Hepatocyte (in vitro differentiated cells): ENCODE results near the gene FHOD3. TPM values are rescaled to one million over a fixed set of nuclear protein-coding genes. Genes with fewer than 3 reads are reported as not detected.

ENCODE experiments used
- DNase-seq: peaks from one replicate; pipeline ENCODE4 v3.0.0-alpha.2; 2016; ENCODE audit warnings: low spot score
- H2AFZ ChIP-seq: fragments of 200-600 bp; sonication (generic); 2 replicates; pipeline ENCODE4 v1.6.0; 2016; ENCODE audit warnings: antibody characterized with exemption, mild to moderate bottlenecking
- H3K27ac ChIP-seq: fragments of 200-600 bp; sonication (generic); 2 replicates; pipeline ENCODE4 v1.5.1; 2016; ENCODE audit warnings: mild to moderate bottlenecking
- H3K27me3 ChIP-seq: fragments of 200-600 bp; sonication (generic); 2 replicates; pipeline ENCODE4 v1.6.1; 2016
- H3K36me3 ChIP-seq: fragments of 200-600 bp; sonication (generic); replicated peaks from 2 replicates; pipeline ENCODE4 v1.5.1; 2016; ENCODE audit warnings: low read depth; ENCODE audit not compliant: insufficient read depth
- H3K4me1 ChIP-seq: fragments of 200-600 bp; sonication (generic); 2 replicates; pipeline ENCODE4 v1.5.1; 2016; ENCODE audit warnings: mild to moderate bottlenecking, moderate library complexity; ENCODE audit not compliant: insufficient read depth
- H3K4me2 ChIP-seq: fragments of 200-600 bp; sonication (generic); 2 replicates; pipeline ENCODE4 v1.6.0; 2016
- H3K4me3 ChIP-seq: fragments of 200-600 bp; sonication (generic); 2 replicates; pipeline ENCODE4 v1.5.1; 2016; ENCODE audit warnings: mild to moderate bottlenecking
- H3K79me2 ChIP-seq: fragments of 200-600 bp; sonication (generic); 2 replicates; pipeline ENCODE4 v1.6.0; 2017; ENCODE audit warnings: mild to moderate bottlenecking
- H3K9me2 ChIP-seq: fragments of 200-600 bp; sonication (generic); replicated peaks from 2 replicates; pipeline ENCODE4 v1.6.0; 2017; ENCODE audit warnings: mild to moderate bottlenecking; ENCODE audit not compliant: insufficient read depth
- H3K9me3 ChIP-seq: fragments of 200-600 bp; sonication (generic); 2 replicates; pipeline ENCODE4 v1.5.1; 2016; ENCODE audit warnings: low read depth, mild to moderate bottlenecking
- H4K20me1 ChIP-seq: fragments of 200-600 bp; sonication (generic); 2 replicates; pipeline ENCODE4 v1.6.0; 2016; ENCODE audit warnings: mild to moderate bottlenecking; ENCODE audit not compliant: insufficient read depth, poor library complexity, severe bottlenecking
- EZH2 ChIP-seq: fragments of 200-600 bp; sonication (generic); IDR thresholded peaks from 2 replicates; pipeline ENCODE4 v1.6.1; 2016; ENCODE audit warnings: antibody characterized with exemption, mild to moderate bottlenecking, borderline replicate concordance
- EZH2phosphoT487 ChIP-seq: fragments of 200-600 bp; sonication (generic); IDR thresholded peaks from one replicate; pipeline ENCODE4 v1.6.1; 2018; ENCODE audit warnings: antibody characterized with exemption, mild to moderate bottlenecking, low read depth, moderate library complexity; ENCODE audit not compliant: unreplicated experiment, severe bottlenecking
- WGBS: methylation state at CpG from one replicate; pipeline ENCODE4 v1.1.6; 2016; ENCODE audit warnings: low lambda C conversion rate; ENCODE audit errors: missing lambda C conversion rate; 5-methylcytosine and 5-hydroxymethylcytosine counted together
- polyA plus RNA-seq: library from polyadenylated mRNA; unstranded; fragments of >200 nt; fragmentation: Nextera tagmentation; extraction: Ambion mirVana; gene quantifications from 2 replicates; pipeline ENCODE4 v1.2.1, GENCODE V29; 2016
- total RNA-seq: library from RNA; depleted of rRNA; stranded (reverse); fragments of >200 nt; gene quantifications from 2 replicates; pipeline ENCODE4 v1.2.3, GENCODE V29; 2014
- TF ChIP-seq, protein P1 (sequence below): fragments of 200-600 bp; sonication (generic); IDR thresholded peaks from 2 replicates; pipeline ENCODE4 v1.5.1; 2016; ENCODE audit warnings: antibody characterized with exemption, mild to moderate bottlenecking; ENCODE audit not compliant: poor library complexity

FHOD3 gene
- total and polyA plus RNA-seq, 2 experiments from 2014 or later = 1.7 to 2.7 TPM

- TF ChIP-seq EZH2 = no peak
- Histone ChIP-seq H3K4me2 (no peak overlapping the region), H3K4me1 (peaks cover 3% of the 10 kb centered on the region), H3K79me2 (no peaks in the 10 kb centered on the region), H3K36me3 (no peaks in the 10 kb centered on the region), H3K9me2 (no peaks in the 10 kb centered on the region), H3K27me3 (peaks cover 42% of the 10 kb centered on the region), H2AFZ (no peak overlapping the region), H3K27ac (no peak overlapping the region), H4K20me1 (no peaks in the 10 kb centered on the region), H3K4me3 (no peak overlapping the region), H3K9me3 (no peaks in the 10 kb centered on the region)
- DNase-seq = no peak
- 100% methylated on average over 1 of the region's 1 CpG for WGBS
Measured at GRCh38 chr18:36295214-36295613, 2.3 kb upstream of the FHOD3 start.

DNA sequence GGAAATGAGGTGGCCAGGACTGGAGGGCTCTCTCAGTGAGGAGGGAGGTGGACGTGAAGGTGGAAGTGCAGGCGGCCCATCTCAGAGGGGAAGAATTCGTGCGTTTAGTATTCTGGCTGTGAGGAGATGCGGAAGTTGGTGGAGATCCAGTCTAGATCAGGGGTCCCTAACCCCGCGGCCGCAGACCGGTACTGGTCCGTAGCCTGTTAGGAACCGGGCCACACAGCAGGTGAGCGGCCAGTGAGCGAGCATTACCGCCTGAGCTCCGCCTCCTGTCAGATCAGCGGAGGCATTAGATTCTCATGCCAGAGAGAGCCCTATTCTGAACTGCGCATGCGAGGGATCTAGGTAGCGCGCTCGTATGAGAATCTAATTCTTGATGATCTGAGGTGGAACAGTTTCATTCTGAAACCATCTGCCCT lies 1.6 kb upstream of the FHOD3 start:
- no peak overlapping the region for H3K27ac ChIP-seq
- no peaks in the 10 kb centered on the region for H3K9me2 ChIP-seq
- H3K4me2 ChIP-seq = peak overlapping the region; percentile 100
- no peaks in the 10 kb centered on the region for H4K20me1 ChIP-seq
- peaks cover 42% of the 10 kb centered on the region for H3K27me3 ChIP-seq
- H3K36me3 ChIP-seq = no peaks in the 10 kb centered on the region
- WGBS = 42% methylated on average over 16 of the region's 21 CpGs
- no peak overlapping the region for H3K4me3 ChIP-seq
- H3K79me2 ChIP-seq = no peaks in the 10 kb centered on the region
- H2AFZ ChIP-seq = peak overlapping the region; percentile 84
- no peak for DNase-seq
- H3K4me1 ChIP-seq = peaks cover 3% of the 10 kb centered on the region
- no peaks in the 10 kb centered on the region for H3K9me3 ChIP-seq
- TF ChIP-seq EZH2 = no peak
- TF ChIP-seq, protein P1, sequence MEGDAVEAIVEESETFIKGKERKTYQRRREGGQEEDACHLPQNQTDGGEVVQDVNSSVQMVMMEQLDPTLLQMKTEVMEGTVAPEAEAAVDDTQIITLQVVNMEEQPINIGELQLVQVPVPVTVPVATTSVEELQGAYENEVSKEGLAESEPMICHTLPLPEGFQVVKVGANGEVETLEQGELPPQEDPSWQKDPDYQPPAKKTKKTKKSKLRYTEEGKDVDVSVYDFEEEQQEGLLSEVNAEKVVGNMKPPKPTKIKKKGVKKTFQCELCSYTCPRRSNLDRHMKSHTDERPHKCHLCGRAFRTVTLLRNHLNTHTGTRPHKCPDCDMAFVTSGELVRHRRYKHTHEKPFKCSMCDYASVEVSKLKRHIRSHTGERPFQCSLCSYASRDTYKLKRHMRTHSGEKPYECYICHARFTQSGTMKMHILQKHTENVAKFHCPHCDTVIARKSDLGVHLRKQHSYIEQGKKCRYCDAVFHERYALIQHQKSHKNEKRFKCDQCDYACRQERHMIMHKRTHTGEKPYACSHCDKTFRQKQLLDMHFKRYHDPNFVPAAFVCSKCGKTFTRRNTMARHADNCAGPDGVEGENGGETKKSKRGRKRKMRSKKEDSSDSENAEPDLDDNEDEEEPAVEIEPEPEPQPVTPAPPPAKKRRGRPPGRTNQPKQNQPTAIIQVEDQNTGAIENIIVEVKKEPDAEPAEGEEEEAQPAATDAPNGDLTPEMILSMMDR = no peak
- TF ChIP-seq EZH2phosphoT487 = no peak

DNA sequence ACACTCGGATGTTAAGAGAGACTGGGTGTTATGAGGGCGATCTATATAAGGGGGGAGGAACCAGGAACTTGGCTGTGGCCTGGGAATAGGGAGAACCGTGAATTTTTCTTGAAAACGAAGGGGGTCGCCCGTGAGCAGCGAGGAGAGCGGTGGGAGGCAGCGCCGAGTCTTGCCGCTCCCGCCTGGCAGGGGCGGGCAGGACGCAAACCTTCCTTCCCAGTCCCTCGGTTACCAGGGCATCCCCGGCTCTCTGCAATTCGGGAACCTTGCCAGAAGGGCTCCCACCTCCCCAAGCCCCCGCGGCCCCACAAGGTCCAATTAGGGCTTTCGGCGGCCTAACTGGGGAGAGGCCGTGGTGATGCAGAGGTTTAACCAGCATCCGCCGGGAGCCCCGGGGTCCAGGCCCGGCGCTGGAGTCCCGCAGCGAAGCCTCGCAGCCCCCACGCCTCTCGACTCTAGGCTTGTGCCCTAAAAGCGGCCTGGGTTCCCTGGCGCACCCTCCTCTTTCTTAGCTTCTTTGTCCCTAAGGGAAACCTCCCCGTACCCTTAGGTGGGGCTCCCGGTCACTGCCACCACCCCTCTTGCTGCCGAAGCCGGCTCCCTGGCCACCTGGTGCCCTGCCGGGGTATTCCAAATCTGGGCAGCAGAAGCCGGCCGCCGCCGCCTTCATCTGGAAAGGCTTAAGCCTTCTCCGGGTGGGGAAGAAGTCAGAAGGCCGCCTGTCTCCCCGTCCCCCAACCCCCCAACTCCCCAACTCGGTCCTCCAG lies 680 bp upstream of the FHOD3 start:
- no peaks in the 10 kb centered on the region for H3K9me2 ChIP-seq
- H3K4me2 ChIP-seq = peak overlapping the region; percentile 100
- peak overlapping the region; percentile 8 for H3K27ac ChIP-seq
- DNase-seq = peak; percentile 82
- peaks cover 3% of the 10 kb centered on the region for H3K4me1 ChIP-seq
- H3K36me3 ChIP-seq = no peaks in the 10 kb centered on the region
- no peaks in the 10 kb centered on the region for H3K9me3 ChIP-seq
- peak overlapping the region; percentile 84 for H2AFZ ChIP-seq
- TF ChIP-seq, protein P1 = peak; percentile 54
- no peak for TF ChIP-seq EZH2phosphoT487
- no peak for TF ChIP-seq EZH2
- H3K79me2 ChIP-seq = no peaks in the 10 kb centered on the region
- H3K4me3 ChIP-seq = peak overlapping the region; percentile 83
- WGBS = under 1% methylated on average over 41 of the region's 47 CpGs
- peaks cover 51% of the 10 kb centered on the region for H3K27me3 ChIP-seq
- H4K20me1 ChIP-seq = no peaks in the 10 kb centered on the region

GRCh38 chr18:36298126-36298741 lies 721 bp downstream of the FHOD3 start:
- Histone ChIP-seq H3K27me3 (peaks cover 58% of the 10 kb centered on the region), H3K4me3 (peak overlapping the region; percentile 83), H4K20me1 (no peaks in the 10 kb centered on the region), H3K79me2 (no peaks in the 10 kb centered on the region), H3K9me3 (no peaks in the 10 kb centered on the region), H3K4me2 (peak overlapping the region; percentile 100), H3K9me2 (no peaks in the 10 kb centered on the region), H3K4me1 (peaks cover 3% of the 10 kb centered on the region), H3K27ac (no peak overlapping the region), H2AFZ (peak overlapping the region; percentile 66), H3K36me3 (no peaks in the 10 kb centered on the region)
- TF ChIP-seq, protein P1 = no peak
- TF ChIP-seq EZH2phosphoT487 (no peak), EZH2 (peak; percentile 15)
- 2% methylated on average over 27 of the region's 67 CpGs for WGBS
- DNase-seq = no peak
